HFF-Myc (cell line): ENCODE measurements around the gene BET1L.

Experiments
- DNase-seq: peaks from one replicate; pipeline ENCODE4 v3.0.0-alpha.2; 2011; ENCODE audit warnings: low read depth; ENCODE audit errors: extremely low read depth
- H3K4me3 ChIP-seq: replicated peaks from 2 replicates; pipeline ENCODE4 v1.5.1; 2011; ENCODE audit warnings: low read depth, mild to moderate bottlenecking, control low read depth, low read length
- TF ChIP-seq, protein P1 (sequence below): IDR thresholded peaks from 2 replicates; pipeline ENCODE4 v1.5.1; 2012; ENCODE audit warnings: mild to moderate bottlenecking, low read depth, low read length, control low read depth; ENCODE audit errors: missing control alignments

Gene BET1L

GRCh38 chr11:227824-228379 is 20.7 kb upstream of the BET1L start:
- no peak overlapping the region for H3K4me3 ChIP-seq
- TF ChIP-seq, protein P1, sequence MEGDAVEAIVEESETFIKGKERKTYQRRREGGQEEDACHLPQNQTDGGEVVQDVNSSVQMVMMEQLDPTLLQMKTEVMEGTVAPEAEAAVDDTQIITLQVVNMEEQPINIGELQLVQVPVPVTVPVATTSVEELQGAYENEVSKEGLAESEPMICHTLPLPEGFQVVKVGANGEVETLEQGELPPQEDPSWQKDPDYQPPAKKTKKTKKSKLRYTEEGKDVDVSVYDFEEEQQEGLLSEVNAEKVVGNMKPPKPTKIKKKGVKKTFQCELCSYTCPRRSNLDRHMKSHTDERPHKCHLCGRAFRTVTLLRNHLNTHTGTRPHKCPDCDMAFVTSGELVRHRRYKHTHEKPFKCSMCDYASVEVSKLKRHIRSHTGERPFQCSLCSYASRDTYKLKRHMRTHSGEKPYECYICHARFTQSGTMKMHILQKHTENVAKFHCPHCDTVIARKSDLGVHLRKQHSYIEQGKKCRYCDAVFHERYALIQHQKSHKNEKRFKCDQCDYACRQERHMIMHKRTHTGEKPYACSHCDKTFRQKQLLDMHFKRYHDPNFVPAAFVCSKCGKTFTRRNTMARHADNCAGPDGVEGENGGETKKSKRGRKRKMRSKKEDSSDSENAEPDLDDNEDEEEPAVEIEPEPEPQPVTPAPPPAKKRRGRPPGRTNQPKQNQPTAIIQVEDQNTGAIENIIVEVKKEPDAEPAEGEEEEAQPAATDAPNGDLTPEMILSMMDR, result no peak
- no peak for DNase-seq

GRCh38 chr11:225734-226453 is 18.7 kb upstream of the BET1L start:
- no peak overlapping the region for H3K4me3 ChIP-seq
- DNase-seq, result no peak
- TF ChIP-seq, protein P1, result no peak

- TF ChIP-seq, protein P1, result no peak
- no peak for DNase-seq
- no peak overlapping the region for H3K4me3 ChIP-seq
Observed at GRCh38 chr11:224424-224823, 17.2 kb upstream of the BET1L start.

DNA sequence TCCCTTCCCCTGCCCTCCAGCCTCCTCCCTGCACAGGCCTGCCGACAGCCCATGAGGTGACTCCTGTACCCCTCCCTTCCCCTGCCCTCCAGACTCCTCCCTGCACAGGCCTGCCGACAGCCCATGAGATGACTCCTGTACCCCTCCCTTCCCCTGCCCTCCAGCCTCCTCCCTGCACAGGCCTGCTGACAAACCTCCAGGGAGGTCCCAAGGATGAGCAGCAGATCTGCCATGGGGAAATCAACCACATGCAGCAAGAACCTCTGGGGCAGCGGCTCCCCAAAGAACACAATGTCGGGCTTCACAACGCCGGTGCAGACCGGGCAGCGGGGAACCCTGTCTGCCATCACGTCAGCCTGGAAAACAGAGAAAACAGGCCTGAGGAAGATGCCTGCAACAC is 16.7 kb upstream of the BET1L start:
- DNase-seq, result no peak
- TF ChIP-seq, protein P1, result no peak
- no peak overlapping the region for H3K4me3 ChIP-seq

DNA sequence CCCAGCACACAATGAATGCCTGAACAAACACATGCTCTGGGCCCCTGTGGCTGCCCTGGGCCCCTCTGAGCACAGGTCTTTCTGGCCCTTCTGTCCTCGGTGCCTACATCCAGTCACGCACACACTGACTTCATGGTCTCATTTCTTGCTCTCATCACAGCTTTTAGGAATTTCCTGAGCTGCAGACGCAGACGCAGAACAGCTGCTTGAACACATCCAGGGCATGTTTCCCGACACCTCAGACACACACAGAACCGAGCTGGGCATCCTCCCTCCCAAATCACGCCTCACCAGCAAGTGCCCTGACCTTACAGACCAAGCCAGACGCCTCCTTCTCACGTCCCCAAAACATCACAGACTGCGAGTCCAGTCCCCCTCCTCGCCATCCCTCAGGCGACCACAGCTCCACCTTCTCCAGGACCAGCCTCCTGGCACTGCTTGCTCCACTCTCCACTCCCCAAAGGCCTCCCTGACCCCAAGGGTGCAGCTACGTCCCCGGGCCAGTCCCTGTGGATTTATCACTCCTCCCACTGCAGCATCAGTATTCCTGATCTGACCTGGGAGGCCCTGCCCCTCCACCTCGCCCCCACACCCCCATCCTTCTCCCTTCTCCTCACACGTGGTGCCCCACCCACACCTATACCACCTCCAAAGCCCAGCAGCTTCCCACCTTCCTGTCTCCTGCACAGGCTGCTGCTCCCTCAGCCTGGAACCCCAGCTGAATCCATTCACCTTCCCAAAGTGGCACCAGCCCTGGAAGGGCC is 16.0 kb upstream of the BET1L start:
- TF ChIP-seq, protein P1, result no peak
- no peak overlapping the region for H3K4me3 ChIP-seq
- no peak for DNase-seq

GRCh38 chr11:221998-222789 is 15.0 kb upstream of the BET1L start:
- TF ChIP-seq, protein P1, result no peak
- no peak overlapping the region for H3K4me3 ChIP-seq
- DNase-seq, result no peak
